GM19023 (cell line): ENCODE measurements around the gene RHO.

Experiments used
- ATAC-seq: cut with Tn5 transposase; IDR thresholded peaks from one replicate; pipeline ENCODE4 v1.9.1; 2021; ENCODE audit warnings: mild to moderate bottlenecking, moderate library complexity; ENCODE audit not compliant: unreplicated experiment

RHO gene

DNA sequence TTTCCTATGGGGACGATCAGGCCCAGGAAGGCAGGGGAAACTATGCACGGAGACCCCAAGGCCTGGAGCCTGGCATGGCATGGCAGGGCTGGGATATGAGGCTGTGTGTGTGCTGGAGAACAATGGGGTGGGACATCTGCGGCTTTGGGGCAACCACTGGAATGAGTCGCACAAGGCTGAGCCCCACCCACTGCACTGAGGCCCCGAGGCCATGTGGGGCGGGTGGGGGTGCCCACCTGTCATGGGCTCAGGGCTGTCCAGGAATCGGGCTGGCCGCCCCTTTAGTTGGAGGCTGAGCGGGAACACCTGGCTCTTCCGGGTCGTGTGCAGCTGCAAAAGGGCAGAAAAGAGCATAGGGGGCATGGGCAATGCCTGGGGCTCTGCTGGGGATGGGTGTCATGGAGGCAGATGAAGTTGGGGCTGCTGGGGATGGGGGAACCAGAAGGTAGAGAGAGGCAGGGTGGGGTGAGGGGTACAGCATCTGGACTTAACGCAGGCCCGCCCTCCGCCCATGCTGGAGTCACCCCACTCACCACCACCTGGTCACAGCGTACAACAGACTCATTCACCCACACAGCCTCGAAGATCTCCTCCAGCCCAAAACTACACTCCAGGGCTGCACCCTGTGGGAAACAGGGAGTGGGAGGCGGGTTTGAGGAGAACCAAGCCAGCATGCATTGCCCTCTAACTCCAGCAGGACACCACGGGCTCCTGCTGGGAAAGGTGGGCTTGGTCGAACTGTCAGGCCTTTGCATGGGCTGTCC is 47.0 kb downstream of the RHO start:
- no peak for ATAC-seq

DNA sequence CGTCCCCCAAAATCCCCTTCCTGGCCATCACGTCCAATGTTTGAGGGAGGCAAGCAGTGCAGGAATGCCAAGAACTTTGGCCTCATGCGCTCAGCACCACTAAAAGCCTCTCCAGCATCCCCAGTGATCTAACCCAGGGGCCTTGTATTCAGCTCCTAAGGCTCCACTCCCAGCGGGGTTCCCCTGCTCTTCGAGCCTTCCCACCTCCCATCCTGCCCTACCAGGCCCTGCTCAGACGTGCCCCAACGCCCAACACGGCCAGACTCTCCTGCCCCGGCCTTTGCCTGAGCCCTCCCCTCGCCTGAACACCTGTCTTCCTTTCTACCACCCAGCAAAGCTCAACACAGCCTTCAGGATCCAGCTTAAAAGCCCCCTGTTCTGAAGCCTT is 47.6 kb downstream of the RHO start:
- ATAC-seq = no peak

DNA sequence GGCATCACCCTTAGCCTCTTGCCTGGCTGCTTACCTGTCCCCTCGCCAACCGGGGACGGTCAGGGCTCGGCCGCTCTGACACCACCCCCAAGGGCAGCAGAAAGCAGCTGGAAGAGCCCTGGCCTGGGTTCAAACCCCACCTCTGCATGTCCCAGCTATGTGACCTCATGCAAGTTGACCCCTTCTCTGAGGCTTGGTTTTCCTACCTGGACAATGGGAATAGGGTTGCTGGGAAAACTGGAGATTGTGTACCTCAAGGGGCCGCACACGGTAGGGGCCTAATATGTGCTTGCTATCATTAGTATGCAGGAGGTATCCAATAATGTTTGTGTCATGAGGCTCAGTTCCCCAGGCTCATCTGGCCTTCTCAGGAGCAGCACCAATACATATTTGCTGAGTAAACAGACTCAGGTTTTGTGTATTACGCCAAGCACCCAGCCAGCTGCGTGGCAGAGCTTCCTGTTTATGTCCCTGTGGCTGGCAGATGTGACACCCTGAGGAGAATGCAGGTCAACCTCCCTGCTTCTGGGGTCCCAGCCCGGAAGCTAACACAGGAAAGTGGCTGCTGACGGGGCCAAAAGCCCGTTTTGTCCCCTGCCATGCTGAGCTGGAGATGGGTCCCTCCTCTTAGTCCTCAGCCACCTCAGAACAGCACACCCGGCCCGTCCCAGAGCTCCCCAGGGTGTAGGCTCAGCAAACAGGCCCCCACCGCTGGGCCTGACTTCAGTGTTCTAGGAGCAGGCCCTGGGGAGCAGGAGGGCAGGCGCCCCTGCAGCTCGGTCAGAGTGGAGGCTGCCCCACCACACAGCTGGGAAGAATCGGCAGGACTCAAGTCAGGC is 48.3 kb downstream of the RHO start:
- no peak for ATAC-seq

DNA sequence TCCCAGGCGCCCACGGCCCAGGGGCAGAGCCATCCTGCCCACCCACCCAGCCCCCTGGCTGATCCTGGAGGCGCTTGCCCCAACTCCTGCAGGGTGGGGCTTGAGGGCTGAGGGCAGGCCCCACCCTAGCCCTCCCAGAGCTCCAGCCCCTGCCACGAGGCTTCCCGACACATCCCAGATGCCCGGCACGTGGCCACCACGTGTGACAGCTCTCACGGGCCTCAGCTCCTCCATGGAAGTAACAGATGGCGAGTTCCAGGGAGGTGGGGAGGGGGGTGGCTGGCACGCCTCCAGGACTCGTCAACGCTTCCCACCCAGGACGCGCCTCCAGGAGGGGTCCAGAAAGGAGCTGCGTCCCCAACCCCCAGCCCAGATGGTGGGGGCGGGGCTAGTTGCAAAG is 48.9 kb downstream of the RHO start:
- ATAC-seq = no peak

DNA sequence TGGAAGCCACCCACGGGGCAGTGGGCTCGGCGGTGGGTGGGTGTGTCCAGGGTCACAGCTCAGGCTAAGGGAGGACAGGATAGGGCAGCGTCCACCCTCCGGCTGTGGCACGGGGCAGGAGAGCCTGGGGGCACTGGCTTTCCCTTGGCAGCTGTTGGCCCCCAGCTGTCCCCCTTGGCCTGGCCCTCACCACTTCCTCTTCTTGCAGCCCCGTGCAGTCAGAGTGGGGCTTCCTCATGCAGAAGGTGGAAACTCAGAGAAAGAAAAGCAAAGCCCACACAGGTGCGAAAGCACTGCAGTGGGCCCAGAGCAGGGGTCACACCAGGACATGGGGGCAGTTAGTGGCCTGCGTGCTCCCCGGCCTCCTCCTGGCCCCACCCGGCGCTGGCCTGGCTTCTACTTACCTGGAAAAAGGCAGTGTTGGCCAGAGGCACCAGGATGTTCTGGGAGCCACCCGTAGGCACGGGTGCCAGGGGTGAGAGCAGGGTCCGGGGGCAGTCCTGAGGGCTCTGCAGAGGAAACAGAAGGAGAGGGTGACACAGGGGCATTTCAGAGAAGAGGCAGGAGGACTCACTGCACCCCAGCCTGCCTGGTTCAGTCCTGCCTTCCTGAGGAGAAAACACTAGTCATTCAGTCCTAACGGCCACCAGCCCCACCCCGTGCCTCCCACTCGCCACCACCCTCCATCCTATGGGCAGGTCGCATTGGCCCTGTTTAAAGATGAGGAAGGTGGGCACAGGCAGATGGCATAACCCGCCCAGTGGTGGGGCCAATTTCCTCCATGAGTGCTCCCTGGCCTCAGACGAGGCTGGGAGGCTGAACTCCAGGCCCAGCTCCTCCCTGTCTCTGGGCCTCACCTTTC is 49.7 kb downstream of the RHO start:
- peak; percentile 52 for ATAC-seq

DNA sequence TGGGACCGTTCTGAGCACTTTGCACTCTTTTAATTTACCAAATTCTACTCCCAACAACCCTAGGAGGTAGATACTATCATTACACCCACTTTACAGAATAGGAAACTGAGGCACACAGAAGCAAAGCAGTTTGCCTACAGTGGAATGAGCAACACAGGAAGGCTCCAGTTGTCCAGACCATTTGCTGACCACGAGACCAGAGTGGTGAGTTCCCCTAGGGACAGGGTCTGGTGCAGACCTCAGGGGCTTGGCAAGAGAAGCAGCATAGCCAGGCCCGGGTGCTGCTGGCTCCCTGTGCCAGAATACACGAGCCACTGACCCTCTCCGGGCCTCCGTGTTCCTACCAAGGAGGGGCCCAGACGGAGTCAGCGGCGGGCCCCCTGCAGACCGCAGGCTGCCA is 51.6 kb downstream of the RHO start:
- ATAC-seq = no peak

DNA sequence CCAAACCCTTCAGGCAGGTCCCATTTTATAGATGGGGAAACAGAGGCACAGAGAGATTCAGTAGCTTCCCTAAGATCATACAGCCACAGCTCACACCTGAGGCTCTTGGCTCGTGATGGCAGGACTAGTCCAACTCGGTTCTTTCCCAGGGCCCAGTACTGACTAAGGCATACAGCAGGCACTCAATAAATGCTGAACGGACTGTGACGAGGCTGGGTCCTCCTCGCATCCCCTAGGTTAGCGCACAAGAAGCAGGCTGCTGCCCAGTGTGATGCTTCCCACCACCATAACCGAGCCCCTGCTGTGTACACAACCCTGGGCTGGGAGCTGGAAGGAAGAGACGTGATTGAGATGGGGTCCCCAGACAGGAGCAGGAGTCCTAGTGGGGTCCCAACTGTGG is 53.2 kb downstream of the RHO start:
- no peak for ATAC-seq

DNA sequence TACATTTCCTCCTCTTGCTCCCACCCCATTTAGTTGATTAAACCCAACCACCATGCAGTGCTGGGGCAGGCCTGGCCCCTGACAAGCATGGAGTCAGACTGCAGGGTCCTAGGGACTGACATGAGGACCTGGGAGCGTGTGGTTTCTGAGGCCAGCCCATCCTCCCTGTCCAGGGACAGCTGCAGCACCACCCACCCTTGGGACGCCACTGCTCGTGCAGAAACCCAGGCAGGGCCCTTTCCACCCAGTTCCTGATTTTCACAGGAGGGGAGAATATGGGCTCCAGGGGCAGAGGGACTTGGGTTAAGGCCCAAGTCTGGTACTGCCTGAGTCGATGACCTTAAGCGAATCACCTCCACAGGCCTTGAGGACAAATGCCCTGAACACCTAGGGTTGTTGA is 54.4 kb downstream of the RHO start:
- ATAC-seq = no peak

DNA sequence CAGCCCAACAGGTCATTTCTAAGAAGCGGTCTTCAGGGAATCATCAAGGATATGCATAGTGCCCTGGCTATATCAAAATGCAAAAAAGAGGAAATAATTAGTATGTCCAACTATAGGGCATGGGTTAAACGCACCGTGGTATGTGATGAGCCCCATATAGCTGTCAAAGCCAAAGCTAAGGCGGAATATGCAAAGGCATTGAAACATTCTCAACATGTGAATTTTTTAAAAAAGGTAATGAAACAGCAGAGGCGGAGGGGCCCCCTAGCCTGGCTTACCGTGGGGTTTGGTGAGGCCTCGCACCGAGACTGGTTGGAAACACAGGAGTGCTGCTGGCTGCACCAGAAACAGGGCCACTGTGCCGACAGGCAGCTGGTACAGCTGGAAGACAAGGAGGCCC is 54.9 kb downstream of the RHO start:
- ATAC-seq = no peak

DNA sequence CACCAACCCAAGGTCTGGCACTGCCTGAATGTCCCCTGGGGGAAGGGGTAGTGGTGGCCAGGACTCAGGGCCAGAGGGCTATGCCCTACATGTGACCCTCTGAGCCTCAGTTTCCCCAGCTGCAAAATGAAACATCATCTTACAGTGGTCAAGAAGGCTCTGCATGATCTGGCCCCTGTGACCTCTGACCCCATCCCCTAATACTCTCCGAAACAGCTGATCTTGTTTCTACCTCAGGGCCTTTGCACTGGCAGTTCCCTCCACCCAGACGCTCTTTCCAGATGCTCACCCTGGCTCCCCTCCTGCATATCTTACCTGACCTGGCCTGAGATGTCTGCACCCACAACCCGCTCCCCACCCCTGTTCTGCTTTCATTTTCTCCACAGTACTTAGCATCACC is 56.2 kb downstream of the RHO start:
- ATAC-seq = no peak
